Measurements from ENCODE around the gene SLC24A3.
A peak's percentile ranks its signal among the peaks of the same experiment; 100 is the strongest.

SLC24A3 gene

DNA sequence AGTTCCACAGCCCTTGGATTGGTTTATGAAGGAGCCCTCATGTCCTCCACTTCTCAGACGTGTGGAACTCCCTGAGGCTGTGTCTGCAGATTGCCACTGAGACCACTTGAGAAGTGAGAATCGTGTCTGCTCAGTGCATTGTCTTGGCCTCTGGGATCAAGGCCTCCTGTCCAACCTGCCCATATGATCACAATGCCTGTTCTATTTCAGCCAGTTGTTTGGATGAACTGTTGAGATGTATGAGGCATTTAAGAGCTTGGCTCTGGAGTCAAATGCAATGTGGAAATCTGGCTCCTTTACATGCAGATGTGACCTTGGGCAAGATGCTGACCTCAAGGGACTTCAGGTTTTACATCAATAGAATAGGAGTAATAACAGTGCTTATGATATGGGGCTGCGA, 125.9 kb downstream of the SLC24A3 start:
- Histone ChIP-seq H4K8ac (ENCODE audit: low read depth, low read length) (no peak overlapping the region), H3K23ac (ENCODE audit: low read length) (peak overlapping the region; percentile 74), H2BK5ac (ENCODE audit: low read length) (no peak overlapping the region), H2BK15ac (replicated peaks; ENCODE audit: low read depth) (no peak overlapping the region), H3K9ac (ENCODE audit: low read length) (no peak overlapping the region), H4K5ac (ENCODE audit: low read length) (no peak overlapping the region), H3K56ac (ENCODE audit: low read length) (no peak overlapping the region), H2BK120ac (ENCODE audit: low read depth, low read length) (no peak overlapping the region), H3K4ac (ENCODE audit: low read depth, low read length) (no peak overlapping the region), H3K27ac (ENCODE audit: low read depth, low read length) (no peak overlapping the region), H3K4me2 (ENCODE audit: low read length) (no peak overlapping the region), H3K4me1 (ENCODE audit: control insufficient read depth, low read depth, low read length) (no peaks in the 10 kb centered on the region), H3K79me2 (ENCODE audit: control insufficient read depth, insufficient read depth, low read length) (no peaks in the 10 kb centered on the region), H3K18ac (ENCODE audit: low read length) (no peak overlapping the region), H3K4me3 (ENCODE audit: low read length) (no peak overlapping the region), H2AK5ac (ENCODE audit: low read length) (no peak overlapping the region), H3K79me1 (ENCODE audit: low read length) (no peaks in the 10 kb centered on the region), H3K27me3 (ENCODE audit: insufficient read depth, low read length, poor library complexity) (no peaks in the 10 kb centered on the region), H3K36me3 (ENCODE audit: control insufficient read depth, insufficient read depth, low read length) (no peaks in the 10 kb centered on the region)
- no CpG with 5 or more reads among the region's 3 CpGs for WGBS (ENCODE audit: extremely low coverage, insufficient coverage, low lambda C conversion rate)
- no peak for DNase-seq

GRCh38 chr20:19338960-19339359, 126.5 kb downstream of the SLC24A3 start:
- Histone ChIP-seq H4K8ac (ENCODE audit: low read depth, low read length) (no peak overlapping the region), H3K9ac (ENCODE audit: low read length) (no peak overlapping the region), H3K27me3 (ENCODE audit: insufficient read depth, low read length, poor library complexity) (no peaks in the 10 kb centered on the region), H3K4me2 (ENCODE audit: low read length) (no peak overlapping the region), H3K79me2 (ENCODE audit: control insufficient read depth, insufficient read depth, low read length) (no peaks in the 10 kb centered on the region), H2BK15ac (replicated peaks; ENCODE audit: low read depth) (no peak overlapping the region), H3K36me3 (ENCODE audit: control insufficient read depth, insufficient read depth, low read length) (no peaks in the 10 kb centered on the region), H3K4me3 (ENCODE audit: low read length) (no peak overlapping the region), H3K79me1 (ENCODE audit: low read length) (no peaks in the 10 kb centered on the region), H3K23ac (ENCODE audit: low read length) (no peak overlapping the region), H2BK5ac (ENCODE audit: low read length) (no peak overlapping the region), H3K4ac (ENCODE audit: low read depth, low read length) (no peak overlapping the region), H4K5ac (ENCODE audit: low read length) (no peak overlapping the region), H3K18ac (ENCODE audit: low read length) (no peak overlapping the region), H2AK5ac (ENCODE audit: low read length) (no peak overlapping the region), H2BK120ac (ENCODE audit: low read depth, low read length) (no peak overlapping the region), H3K27ac (ENCODE audit: low read depth, low read length) (no peak overlapping the region), H3K56ac (ENCODE audit: low read length) (no peak overlapping the region), H3K4me1 (ENCODE audit: control insufficient read depth, low read depth, low read length) (no peaks in the 10 kb centered on the region)
- WGBS (ENCODE audit: extremely low coverage, insufficient coverage, low lambda C conversion rate) = no CpG with 5 or more reads among the region's 6 CpGs
- DNase-seq = no peak

DNA sequence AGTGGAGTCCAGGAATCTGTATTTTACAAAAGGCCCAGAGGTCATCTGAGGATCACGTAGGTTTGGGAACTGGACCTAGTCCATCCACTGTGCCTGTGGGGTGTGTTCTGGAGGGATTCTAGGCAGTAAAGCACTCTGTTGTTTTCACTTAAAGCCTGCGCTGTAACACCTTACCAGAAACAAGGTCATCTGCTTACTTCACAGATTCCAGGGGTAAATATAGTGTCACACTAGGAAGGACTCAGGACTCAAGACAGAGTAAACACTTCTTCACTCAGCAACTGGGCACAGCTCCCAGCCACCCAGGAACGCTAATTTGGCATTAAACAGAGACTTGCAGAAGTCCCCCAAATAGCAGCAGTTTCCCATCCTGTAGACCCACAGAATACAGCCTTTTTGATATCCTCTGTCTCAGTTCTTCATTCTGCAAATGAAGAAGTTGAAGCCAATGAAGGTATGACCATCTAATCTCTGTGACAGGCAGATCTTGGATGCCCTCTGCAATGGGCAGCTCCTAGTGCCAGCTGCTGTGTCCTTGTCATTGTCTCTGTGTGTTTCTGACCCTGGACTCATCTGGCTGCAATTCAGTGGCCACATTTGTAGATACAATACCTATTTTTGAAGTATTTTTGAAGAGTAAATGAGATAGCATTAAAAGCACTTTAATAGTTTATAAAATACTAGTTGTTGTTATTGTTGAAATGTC, 129.1 kb downstream of the SLC24A3 start:
- Histone ChIP-seq H2AK5ac (ENCODE audit: low read length) (no peak overlapping the region), H3K27ac (ENCODE audit: low read depth, low read length) (no peak overlapping the region), H2BK15ac (replicated peaks; ENCODE audit: low read depth) (no peak overlapping the region), H3K23ac (ENCODE audit: low read length) (no peak overlapping the region), H3K56ac (ENCODE audit: low read length) (no peak overlapping the region), H3K9ac (ENCODE audit: low read length) (no peak overlapping the region), H3K36me3 (ENCODE audit: control insufficient read depth, insufficient read depth, low read length) (no peaks in the 10 kb centered on the region), H3K4ac (ENCODE audit: low read depth, low read length) (no peak overlapping the region), H2BK120ac (ENCODE audit: low read depth, low read length) (no peak overlapping the region), H3K4me3 (ENCODE audit: low read length) (no peak overlapping the region), H3K18ac (ENCODE audit: low read length) (no peak overlapping the region), H3K79me1 (ENCODE audit: low read length) (no peaks in the 10 kb centered on the region), H3K4me2 (ENCODE audit: low read length) (no peak overlapping the region), H3K4me1 (ENCODE audit: control insufficient read depth, low read depth, low read length) (no peaks in the 10 kb centered on the region), H4K8ac (ENCODE audit: low read depth, low read length) (no peak overlapping the region), H3K79me2 (ENCODE audit: control insufficient read depth, insufficient read depth, low read length) (no peaks in the 10 kb centered on the region), H2BK5ac (ENCODE audit: low read length) (no peak overlapping the region), H4K5ac (ENCODE audit: low read length) (no peak overlapping the region), H3K27me3 (ENCODE audit: insufficient read depth, low read length, poor library complexity) (no peaks in the 10 kb centered on the region)
- no peak for DNase-seq
- WGBS (ENCODE audit: extremely low coverage, insufficient coverage, low lambda C conversion rate) = no CpG with 5 or more reads among the region's 3 CpGs

DNA sequence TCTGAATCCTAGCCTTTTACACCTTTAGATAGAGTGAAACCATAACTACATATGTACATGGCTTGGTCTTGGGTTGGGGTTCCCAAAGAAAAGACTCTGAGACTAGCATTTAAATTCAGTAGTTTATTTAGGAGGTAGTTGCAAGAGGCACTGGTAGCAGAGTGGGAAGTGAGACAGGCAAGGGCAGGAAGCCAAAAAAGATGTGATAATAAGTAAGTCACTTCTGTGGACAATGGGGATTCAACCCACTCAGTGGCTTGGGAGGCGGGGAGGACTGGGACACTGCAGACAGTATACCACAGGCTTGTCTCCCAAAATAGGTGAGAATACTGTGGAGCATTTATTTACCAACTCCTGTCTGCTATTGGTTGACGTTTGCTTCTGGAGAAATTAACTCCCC, 131.9 kb downstream of the SLC24A3 start:
- H3K4me3 ChIP-seq (ENCODE audit: low read length) = no peak overlapping the region
- no CpG with 5 or more reads among the region's 2 CpGs for WGBS (ENCODE audit: extremely low coverage, insufficient coverage, low lambda C conversion rate)
- DNase-seq = no peak
- H3K4me1 ChIP-seq (ENCODE audit: control insufficient read depth, low read depth, low read length) = no peaks in the 10 kb centered on the region
- no peak overlapping the region for H4K8ac ChIP-seq (ENCODE audit: low read depth, low read length)
- no peaks in the 10 kb centered on the region for H3K36me3 ChIP-seq (ENCODE audit: control insufficient read depth, insufficient read depth, low read length)
- no peak overlapping the region for H3K27ac ChIP-seq (ENCODE audit: low read depth, low read length)
- H3K79me2 ChIP-seq (ENCODE audit: control insufficient read depth, insufficient read depth, low read length) = no peaks in the 10 kb centered on the region
- no peak overlapping the region for H4K5ac ChIP-seq (ENCODE audit: low read length)
- H3K4ac ChIP-seq (ENCODE audit: low read depth, low read length) = no peak overlapping the region
- H2BK5ac ChIP-seq (ENCODE audit: low read length) = no peak overlapping the region
- H3K9ac ChIP-seq (ENCODE audit: low read length) = no peak overlapping the region
- H2BK120ac ChIP-seq (ENCODE audit: low read depth, low read length) = no peak overlapping the region
- no peak overlapping the region for H3K56ac ChIP-seq (ENCODE audit: low read length)
- no peak overlapping the region for H3K4me2 ChIP-seq (ENCODE audit: low read length)
- H3K79me1 ChIP-seq (ENCODE audit: low read length) = no peaks in the 10 kb centered on the region
- no peak overlapping the region for H3K23ac ChIP-seq (ENCODE audit: low read length)
- H3K27me3 ChIP-seq (ENCODE audit: insufficient read depth, low read length, poor library complexity) = no peaks in the 10 kb centered on the region
- H2BK15ac ChIP-seq (replicated peaks; ENCODE audit: low read depth) = no peak overlapping the region
- no peak overlapping the region for H3K18ac ChIP-seq (ENCODE audit: low read length)
- H2AK5ac ChIP-seq (ENCODE audit: low read length) = no peak overlapping the region

DNA sequence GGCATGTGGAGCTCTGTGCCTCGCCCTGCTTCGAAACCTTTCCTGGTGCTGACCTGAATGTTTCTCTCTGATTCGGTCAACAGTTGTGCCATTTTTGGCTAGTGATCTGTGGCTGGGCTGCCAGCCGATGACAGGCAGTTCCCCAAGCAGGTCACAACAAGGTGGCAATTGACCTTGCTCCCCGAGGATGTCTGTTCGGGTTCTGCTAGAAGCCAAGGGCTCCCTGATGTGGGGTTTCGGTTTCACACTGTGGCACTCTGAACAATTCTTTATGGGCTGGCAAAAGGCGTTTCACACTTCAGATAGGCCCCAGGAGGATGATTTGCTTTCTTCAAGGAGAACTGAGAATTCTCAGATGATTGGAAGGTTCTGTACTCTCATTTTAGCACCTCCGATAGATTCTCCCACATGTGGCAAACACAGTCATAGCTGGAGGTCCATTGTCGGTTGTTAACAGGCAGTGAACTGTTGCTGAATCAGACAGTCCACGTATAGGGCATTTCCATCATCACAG, 135.6 kb downstream of the SLC24A3 start:
- Histone ChIP-seq H3K27me3 (ENCODE audit: insufficient read depth, low read length, poor library complexity) (no peaks in the 10 kb centered on the region), H3K4me3 (ENCODE audit: low read length) (no peak overlapping the region), H3K4me1 (ENCODE audit: control insufficient read depth, low read depth, low read length) (no peaks in the 10 kb centered on the region), H3K4me2 (ENCODE audit: low read length) (no peak overlapping the region), H4K8ac (ENCODE audit: low read depth, low read length) (no peak overlapping the region), H3K79me2 (ENCODE audit: control insufficient read depth, insufficient read depth, low read length) (no peaks in the 10 kb centered on the region), H3K23ac (ENCODE audit: low read length) (no peak overlapping the region), H4K5ac (ENCODE audit: low read length) (no peak overlapping the region), H3K18ac (ENCODE audit: low read length) (no peak overlapping the region), H3K56ac (ENCODE audit: low read length) (no peak overlapping the region), H2BK120ac (ENCODE audit: low read depth, low read length) (no peak overlapping the region), H3K9ac (ENCODE audit: low read length) (no peak overlapping the region), H2AK5ac (ENCODE audit: low read length) (no peak overlapping the region), H3K79me1 (ENCODE audit: low read length) (no peaks in the 10 kb centered on the region), H3K4ac (ENCODE audit: low read depth, low read length) (no peak overlapping the region), H3K27ac (ENCODE audit: low read depth, low read length) (no peak overlapping the region), H2BK15ac (replicated peaks; ENCODE audit: low read depth) (no peak overlapping the region), H3K36me3 (ENCODE audit: control insufficient read depth, insufficient read depth, low read length) (no peaks in the 10 kb centered on the region), H2BK5ac (ENCODE audit: low read length) (no peak overlapping the region)
- WGBS (ENCODE audit: extremely low coverage, insufficient coverage, low lambda C conversion rate) = no CpG with 5 or more reads among the region's 11 CpGs
- no peak for DNase-seq

GRCh38 chr20:19348582-19348981, 136.1 kb downstream of the SLC24A3 start:
- no peak overlapping the region for H3K4ac ChIP-seq (ENCODE audit: low read depth, low read length)
- H3K56ac ChIP-seq (ENCODE audit: low read length) = no peak overlapping the region
- no peaks in the 10 kb centered on the region for H3K79me1 ChIP-seq (ENCODE audit: low read length)
- no peak overlapping the region for H3K4me2 ChIP-seq (ENCODE audit: low read length)
- H3K79me2 ChIP-seq (ENCODE audit: control insufficient read depth, insufficient read depth, low read length) = no peaks in the 10 kb centered on the region
- H3K27me3 ChIP-seq (ENCODE audit: insufficient read depth, low read length, poor library complexity) = no peaks in the 10 kb centered on the region
- H2AK5ac ChIP-seq (ENCODE audit: low read length) = no peak overlapping the region
- no peak overlapping the region for H2BK5ac ChIP-seq (ENCODE audit: low read length)
- H3K23ac ChIP-seq (ENCODE audit: low read length) = no peak overlapping the region
- H4K8ac ChIP-seq (ENCODE audit: low read depth, low read length) = no peak overlapping the region
- no peak overlapping the region for H4K5ac ChIP-seq (ENCODE audit: low read length)
- H3K4me3 ChIP-seq (ENCODE audit: low read length) = no peak overlapping the region
- no peak overlapping the region for H3K18ac ChIP-seq (ENCODE audit: low read length)
- no peaks in the 10 kb centered on the region for H3K4me1 ChIP-seq (ENCODE audit: control insufficient read depth, low read depth, low read length)
- H2BK120ac ChIP-seq (ENCODE audit: low read depth, low read length) = no peak overlapping the region
- no peak overlapping the region for H2BK15ac ChIP-seq (replicated peaks; ENCODE audit: low read depth)
- DNase-seq = no peak
- no peaks in the 10 kb centered on the region for H3K36me3 ChIP-seq (ENCODE audit: control insufficient read depth, insufficient read depth, low read length)
- H3K9ac ChIP-seq (ENCODE audit: low read length) = no peak overlapping the region
- H3K27ac ChIP-seq (ENCODE audit: low read depth, low read length) = no peak overlapping the region
- no CpG with 5 or more reads among the region's 3 CpGs for WGBS (ENCODE audit: extremely low coverage, insufficient coverage, low lambda C conversion rate)

Data from mesendoderm (in vitro differentiated cells).